H1 (cell line): Measurements from ENCODE around the gene FASTKD1. TPM values are rescaled to one million over a fixed set of nuclear protein-coding genes. Genes with fewer than 3 reads are reported as not detected.

ENCODE experiments used
- CTCF ChIA-PET: fragments of 300-600 bp; sonication (Branson Sonifier 250); formaldehyde crosslinking; loops from one replicate; lab custom pipeline; 2021; ENCODE audit not compliant: partially characterized antibody; lab: Charles Lee
- POLR2A ChIA-PET: fragments of 300-600 bp; sonication (Branson Sonifier 250); formaldehyde crosslinking; loops from one replicate; lab custom pipeline; 2021; ENCODE audit warnings: inconsistent platforms; ENCODE audit not compliant: partially characterized antibody; lab: Charles Lee
- DNase-seq, 2 experiments: peaks; one replicate each; pipeline versions ENCODE4 v3.0.0 to v3.0.0-alpha.2; 2010 to 2022; ENCODE audit warnings: low spot score in 2 of 2, low read depth in 1 of 2, mixed read lengths in 1 of 2
- FAIRE-seq: peaks from 2 replicates; lab custom pipeline; 2011; peaks lifted over from hg19 to GRCh38; lab: Jason Lieb, UNC
- H2AFZ ChIP-seq: 2 replicates; pipeline ENCODE4 v1.8.1; 2012; ENCODE audit warnings: low read length, inconsistent platforms
- H2AK5ac ChIP-seq: 2 replicates; pipeline ENCODE4 v1.6.1; 2013; ENCODE audit warnings: low read depth, low read length
- H2BK120ac ChIP-seq: replicated peaks from 2 replicates; pipeline ENCODE3; 2013; ENCODE audit warnings: low read depth, low read length, inconsistent platforms
- H2BK12ac ChIP-seq: 2 replicates; pipeline ENCODE4 v1.6.1; 2013; ENCODE audit warnings: low read depth, low read length
- H2BK15ac ChIP-seq: 2 replicates; pipeline ENCODE4 v1.6.1; 2013; ENCODE audit warnings: low read length
- H2BK20ac ChIP-seq: 2 replicates; pipeline ENCODE4 v1.6.1; 2013; ENCODE audit warnings: low read length
- H2BK5ac ChIP-seq: 2 replicates; pipeline ENCODE4 v1.6.1; 2013; ENCODE audit warnings: low read depth, low read length
- H3K14ac ChIP-seq: 2 replicates; pipeline ENCODE4 v1.6.1; 2013; ENCODE audit warnings: inconsistent platforms; ENCODE audit not compliant: insufficient read length
- H3K18ac ChIP-seq: 2 replicates; pipeline ENCODE4 v1.6.1; 2013; ENCODE audit warnings: low read length; ENCODE audit errors: extremely low read depth
- H3K23ac ChIP-seq: 2 replicates; pipeline ENCODE4 v1.6.1; 2013; ENCODE audit warnings: inconsistent platforms; ENCODE audit not compliant: insufficient read length
- H3K23me2 ChIP-seq: 2 replicates; pipeline ENCODE4 v1.6.1; 2013; ENCODE audit warnings: low read depth, low read length
- H3K27ac ChIP-seq: 2 replicates; pipeline ENCODE4 v1.6.1; 2011; ENCODE audit warnings: low read depth, low read length, inconsistent platforms
- H3K27me3 ChIP-seq, 4 experiments: replicated peaks in 1 of 4; 1 replicate in 1 of 4; 2 replicates in 3 of 4; pipeline versions ENCODE4 v1.6.1 to v1.8.1; 2011 to 2013; ENCODE audit warnings: low read length in 3 of 4, mild to moderate bottlenecking in 3 of 4, inconsistent platforms in 2 of 4, mixed read lengths in 2 of 4, moderate library complexity in 1 of 4; ENCODE audit not compliant: control insufficient read depth in 3 of 4, insufficient read depth in 3 of 4; ENCODE audit errors: extremely low read depth in 1 of 4
- H3K36me3 ChIP-seq, 4 experiments: 2 replicates each; pipeline versions ENCODE4 v1.6.1 to v1.8.1; 2011 to 2013; ENCODE audit warnings: mild to moderate bottlenecking in 4 of 4, low read length in 3 of 4, moderate library complexity in 2 of 4, control low read depth in 1 of 4, inconsistent platforms in 1 of 4; ENCODE audit not compliant: insufficient read depth in 4 of 4, control insufficient read depth in 2 of 4
- H3K4ac ChIP-seq: replicated peaks from 2 replicates; pipeline ENCODE3; 2013; ENCODE audit warnings: low read length, low read depth, mixed read lengths, inconsistent platforms; ENCODE audit not compliant: insufficient read length
- H3K4me1 ChIP-seq, 4 experiments: replicated peaks in 1 of 4; 1 replicate in 1 of 4; 2 replicates in 3 of 4; pipeline versions ENCODE4 v1.6.1 to v1.8.1; 2011 to 2013; ENCODE audit warnings: low read length in 3 of 4, inconsistent platforms in 2 of 4, mixed read lengths in 1 of 4; ENCODE audit not compliant: insufficient read depth in 4 of 4, control insufficient read depth in 3 of 4
- H3K4me2 ChIP-seq, 2 experiments: 2 replicates each; pipeline versions ENCODE4 v1.6.1 to v1.8.1; 2011 to 2013; ENCODE audit warnings: low read depth in 2 of 2, low read length in 2 of 2, control low read depth in 1 of 2, inconsistent platforms in 1 of 2, mild to moderate bottlenecking in 1 of 2; ENCODE audit not compliant: insufficient read depth in 1 of 2
- H3K4me3 ChIP-seq, 4 experiments: fragments of 200-600, 300-600 bp in 1 of 4; sonication (generic), shearing (Covaris generic), sonication (Bioruptor Twin) in 1 of 4; 2 replicates each; pipeline versions ENCODE4 v1.5.1 to v1.8.1; 2011 to 2016; ENCODE audit warnings: low read length in 4 of 4, low read depth in 3 of 4, control low read depth in 2 of 4, inconsistent platforms in 2 of 4, mild to moderate bottlenecking in 2 of 4, mixed read lengths in 1 of 4, moderate library complexity in 1 of 4; ENCODE audit not compliant: insufficient read depth in 2 of 4; ENCODE audit errors: extremely low read depth in 1 of 4
- H3K56ac ChIP-seq: replicated peaks from 2 replicates; pipeline ENCODE3; 2013; ENCODE audit warnings: low read depth, mild to moderate bottlenecking, mixed read lengths, low read length, inconsistent platforms; ENCODE audit not compliant: insufficient read length
- H3K79me1 ChIP-seq: 2 replicates; pipeline ENCODE4 v1.6.1; 2013; ENCODE audit warnings: low read depth, low read length, control low read depth
- H3K79me2 ChIP-seq, 2 experiments: 2 replicates each; pipeline versions ENCODE4 v1.6.1 to v1.8.1; 2012 to 2013; ENCODE audit warnings: low read length in 2 of 2, mild to moderate bottlenecking in 2 of 2, inconsistent platforms in 1 of 2; ENCODE audit not compliant: insufficient read depth in 2 of 2, control insufficient read depth in 1 of 2
- H3K9ac ChIP-seq, 4 experiments: replicated peaks in 1 of 4; 1 replicate in 1 of 4; 2 replicates in 3 of 4; pipeline versions ENCODE4 v1.6.1 to v1.8.1; 2011 to 2013; ENCODE audit warnings: low read depth in 3 of 4, low read length in 3 of 4, control low read depth in 2 of 4, mild to moderate bottlenecking in 2 of 4, moderate library complexity in 2 of 4, inconsistent platforms in 1 of 4; ENCODE audit errors: extremely low read depth in 1 of 4
- H3K9me3 ChIP-seq, 2 experiments: 2 replicates each; pipeline versions ENCODE4 v1.6.1 to v1.8.1; 2012 to 2013; ENCODE audit warnings: mild to moderate bottlenecking in 2 of 2, moderate library complexity in 2 of 2, control low read depth in 1 of 2, inconsistent platforms in 1 of 2, low read depth in 1 of 2, low read length in 1 of 2, mixed read lengths in 1 of 2; ENCODE audit not compliant: insufficient read depth in 2 of 2
- H4K20me1 ChIP-seq, 2 experiments: replicated peaks in 1 of 2; 2 replicates each; pipeline versions ENCODE3 to v1.8.1; 2011 to 2013; ENCODE audit warnings: inconsistent platforms in 2 of 2, low read length in 2 of 2, mild to moderate bottlenecking in 1 of 2; ENCODE audit not compliant: insufficient read depth in 2 of 2, control insufficient read depth in 1 of 2
- H4K5ac ChIP-seq: 2 replicates; pipeline ENCODE4 v1.6.1; 2013; ENCODE audit warnings: low read length, low read depth, mixed read lengths, inconsistent platforms; ENCODE audit not compliant: insufficient read length
- H4K8ac ChIP-seq: 2 replicates; pipeline ENCODE4 v1.8.0; 2013; ENCODE audit warnings: mild to moderate bottlenecking, moderate library complexity, low read length, inconsistent platforms; ENCODE audit not compliant: insufficient read depth; ENCODE audit errors: extremely low read depth
- H4K91ac ChIP-seq: replicated peaks from 2 replicates; pipeline ENCODE3; 2013; ENCODE audit warnings: low read length, mixed read lengths, inconsistent platforms; ENCODE audit not compliant: insufficient read length
- ATF2 ChIP-seq: IDR thresholded peaks from 2 replicates; pipeline ENCODE4 v1.6.1; 2012; ENCODE audit warnings: low read length, inconsistent platforms
- BACH1 ChIP-seq: IDR thresholded peaks from 2 replicates; pipeline ENCODE4 v1.6.1; 2012; ENCODE audit warnings: low read length, improper control_type of control experiment
- BRCA1 ChIP-seq: IDR thresholded peaks from 2 replicates; pipeline ENCODE4 v1.6.1; 2012; ENCODE audit warnings: low read depth, low read length, improper control_type of control experiment
- CHD1 ChIP-seq: IDR thresholded peaks from 2 replicates; pipeline ENCODE4 v1.6.1; 2012; ENCODE audit warnings: low read depth, low read length, improper control_type of control experiment
- EP300 ChIP-seq, 2 experiments: IDR thresholded peaks; 1 replicate in 1 of 2; 2 replicates in 1 of 2; pipeline ENCODE4 v1.6.1; 2011 to 2012; ENCODE audit warnings: low read depth in 2 of 2, low read length in 2 of 2, mild to moderate bottlenecking in 2 of 2, borderline replicate concordance in 1 of 2, inconsistent platforms in 1 of 2, moderate library complexity in 1 of 2
- KDM5A ChIP-seq: fragments of 200-600 bp; IDR thresholded peaks from 2 replicates; pipeline ENCODE4 v1.7.1; 2012; ENCODE audit warnings: mild to moderate bottlenecking, low read length, inconsistent platforms, mixed read lengths
- POU5F1 ChIP-seq: IDR thresholded peaks from 2 replicates; pipeline ENCODE4 v1.6.1; 2011; ENCODE audit warnings: low read depth, mild to moderate bottlenecking, low read length, moderate library complexity
- RAD21 ChIP-seq, 2 experiments: IDR thresholded peaks in 1 of 2; conservative IDR thresholded peaks in 1 of 2; 2 replicates each; pipeline ENCODE4 v1.6.1; 2011; ENCODE audit warnings: low read depth in 2 of 2, low read length in 2 of 2, improper control_type of control experiment in 1 of 2, inconsistent platforms in 1 of 2, mild to moderate bottlenecking in 1 of 2, moderate library complexity in 1 of 2
- SIN3A ChIP-seq, 2 experiments: IDR thresholded peaks in 1 of 2; conservative IDR thresholded peaks in 1 of 2; 2 replicates each; pipeline ENCODE4 v1.6.1; 2011 to 2012; ENCODE audit warnings: low read length in 2 of 2, improper control_type of control experiment in 1 of 2, low read depth in 1 of 2, mild to moderate bottlenecking in 1 of 2
- SIRT6 ChIP-seq: IDR thresholded peaks from one replicate; pipeline ENCODE4 v1.7.1; 2012; ENCODE audit warnings: low read length, inconsistent platforms
- YY1 ChIP-seq: IDR thresholded peaks from 2 replicates; pipeline ENCODE4 v1.6.1; 2011; ENCODE audit warnings: low read depth, mild to moderate bottlenecking, low read length
- WGBS, 2 experiments: shearing (Covaris generic) in 1 of 2; methylation state at CpG; one replicate each; pipeline versions ENCODE4 v1.1.6 to v1.1.7; 2013 to 2015; ENCODE audit warnings: low lambda C conversion rate in 2 of 2, mixed read lengths in 2 of 2, inconsistent platforms in 1 of 2, low coverage in 1 of 2, missing lambda C conversion rate in 1 of 2; ENCODE audit not compliant: insufficient replicate concordance in 2 of 2, insufficient coverage in 1 of 2, insufficient read length in 1 of 2; ENCODE audit errors: extremely low coverage in 1 of 2, missing lambda C conversion rate in 1 of 2; 5-methylcytosine and 5-hydroxymethylcytosine counted together
- polyA plus RNA-seq, 7 experiments: library from polyadenylated mRNA; depleted of rRNA in 3 of 7; stranded (reverse) in 5 of 7; unstranded in 2 of 7; fragments of >200 nt in 5 of 7; fragments of 200-250 nt in 2 of 7; gene quantifications; 1 replicate in 5 of 7; 2 replicates in 1 of 7; 4 replicates in 1 of 7; pipeline versions ENCODE4 v1.2.1 to v1.2.3, GENCODE V29; 2011 to 2013; ENCODE audit warnings: missing spikeins in 2 of 7, mixed read lengths in 2 of 7
- total RNA-seq: library from RNA; stranded (reverse); fragmentation: NEBNext Ultra II Directional; extraction: Animal tissue kit (Norgen Biotek cat#: 25700); gene quantifications from 2 replicates; pipeline ENCODE4 v1.2.1, GENCODE V29; 2021

The FASTKD1 gene
- total and polyA plus RNA-seq, 2 of the 8 experiments (the other 6 are each of a cell fraction or from before 2014, with no cell fraction given): 18.7 to 70.8 TPM

DNA sequence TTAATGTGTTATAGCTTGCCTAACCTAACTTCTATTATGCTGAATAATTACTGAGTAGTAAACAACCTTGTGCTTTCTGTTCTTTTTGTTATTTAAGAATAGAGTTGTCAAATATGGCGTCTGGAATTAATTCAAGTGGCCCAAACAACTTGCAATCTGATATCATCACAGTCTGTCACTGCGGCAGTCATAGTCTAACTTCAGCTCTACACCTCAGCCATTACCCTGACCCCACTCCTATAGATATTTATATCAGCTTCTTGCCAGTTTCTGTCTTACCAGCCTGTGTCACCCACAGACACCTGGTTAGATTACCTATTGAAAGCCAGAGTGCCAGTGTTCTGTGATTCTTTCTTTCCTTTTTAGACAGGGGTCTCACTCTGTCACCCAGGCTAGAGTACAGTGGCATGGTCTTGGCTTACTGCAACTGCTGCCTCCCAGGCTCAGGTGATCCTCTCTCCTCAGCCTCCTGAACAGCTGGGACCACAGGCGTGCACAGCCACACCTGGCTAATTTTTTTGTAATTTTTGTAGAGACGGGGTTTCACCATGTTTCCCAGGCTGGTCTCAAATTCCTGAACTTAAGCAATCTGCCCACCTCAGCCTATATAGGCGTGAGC, 78.2 kb downstream of the FASTKD1 start:
- Histone ChIP-seq H2BK15ac (no peak overlapping the region), H3K79me1 (no peaks in the 10 kb centered on the region), H3K23ac (no peak overlapping the region), H3K56ac (no peak overlapping the region), H3K79me2 (no peaks in the 10 kb centered on the region), H4K91ac (no peak overlapping the region), H3K4me2 (no peak overlapping the region), H2AFZ (no peak overlapping the region; the same call in 1 of the 2 replicates), H3K36me3 (no peaks in the 10 kb centered on the region), H3K18ac (no peak overlapping the region), H2BK5ac (no peak overlapping the region), H4K8ac (no peak overlapping the region), H4K5ac (no peak overlapping the region), H3K23me2 (no peaks in the 10 kb centered on the region), H2BK20ac (no peak overlapping the region), H3K27me3 (no peaks in the 10 kb centered on the region), H3K9me3 (0 out of 4 replicates have a peak, but pooled peaks cover 0 to 4% of the 10 kb centered on the region in 2 experiments), H3K9ac (no peak overlapping the region), H4K20me1 (no peaks in the 10 kb centered on the region), H2AK5ac (no peak overlapping the region), H3K14ac (no peak overlapping the region), H2BK120ac (no peak overlapping the region), H3K27ac (no peak overlapping the region), H3K4ac (no peak overlapping the region), H2BK12ac (no peak overlapping the region), H3K4me3 (no peak overlapping the region), H3K4me1 (no peaks in the 10 kb centered on the region)
- CTCF ChIA-PET: no interaction called here
- TF ChIP-seq POU5F1: no peak
- TF ChIP-seq KDM5A: no peak
- no peak for TF ChIP-seq ATF2
- no peak for TF ChIP-seq YY1
- TF ChIP-seq SIRT6: no peak
- TF ChIP-seq BACH1: no peak
- TF ChIP-seq RAD21 (IDR thresholded peaks at IDR 0.05 in 1 of 2, conservative IDR thresholded peaks at IDR 0.05 in 1 of 2; ENCODE audit: low read depth in 2 of 2, low read length in 2 of 2): no peak
- TF ChIP-seq SIN3A (conservative IDR thresholded peaks at IDR 0.05 in 1 of 2, IDR thresholded peaks at IDR 0.05 in 1 of 2; ENCODE audit: low read depth in 1 of 2, low read length in 2 of 2): no peak
- no peak for TF ChIP-seq BRCA1
- TF ChIP-seq CHD1: no peak
- TF ChIP-seq EP300 (IDR thresholded peaks at IDR 0.05; ENCODE audit: borderline replicate concordance in 1 of 2, low read depth in 2 of 2, low read length in 2 of 2): no peak
- 82% methylated on average over 5 of the region's 5 CpGs; no CpG with 5 or more reads in 1 of the 2 experiments for WGBS, 2 experiments
- no peak for DNase-seq
- POLR2A ChIA-PET: interaction anchor here (0.6 kb wide), 1 partner anchor 875 kb away, joined by 3 read pairs; no protein-coding TSS in a partner anchor
- no peak for FAIRE-seq
